Measurements from ENCODE around the gene SPIRE2.
"Not testable (repeated sequence)": the region's sequence is repeated elsewhere in the genome, so short reads cannot be mapped to it uniquely, and the experiment has no call there.

Gene SPIRE2

GRCh38 chr16:89828199-89828869 lies at the start of gene SPIRE2:
Gene SPIRE2, plus strand, starts transcription at chr16:89828475. Its CDS starts 76 bp downstream, at chr16:89828551.
- peak; percentile 48 for DNase-seq

DNA sequence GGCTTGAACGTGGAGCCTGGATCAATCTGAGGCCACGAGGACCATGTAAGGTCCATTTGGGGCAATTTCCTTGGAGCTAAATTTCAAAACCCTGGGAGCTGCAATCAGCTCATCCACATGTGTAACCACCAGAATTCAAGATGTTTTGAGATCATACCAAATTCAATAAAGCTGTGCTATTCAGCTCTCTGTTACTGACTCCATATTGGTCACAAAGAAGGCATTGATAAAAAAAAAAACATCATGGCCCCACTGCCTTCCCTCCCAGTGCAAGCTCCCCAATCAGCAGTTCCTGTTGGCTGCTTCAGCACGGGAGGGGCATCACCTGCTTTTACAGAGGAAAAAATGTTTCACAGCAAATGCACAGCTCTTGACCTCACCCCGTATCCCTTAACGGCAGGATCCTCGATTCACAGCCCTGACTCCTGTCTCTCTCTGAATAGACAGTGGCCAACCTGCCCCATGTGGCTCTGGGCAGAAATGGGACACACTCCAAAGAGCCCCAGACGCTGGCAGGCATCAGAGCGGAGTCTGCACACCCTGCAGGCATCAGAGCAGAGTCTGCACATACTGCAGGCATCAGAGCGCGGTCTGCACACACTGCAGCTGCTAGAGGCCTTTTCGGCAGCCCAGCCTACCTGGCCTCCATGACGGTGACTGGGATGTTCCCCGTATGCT lies 48.9 kb upstream of the SPIRE2 start:
- no peak for DNase-seq

- DNase-seq: no peak
Observed at GRCh38 chr16:89779909-89780305, 48.4 kb upstream of the SPIRE2 start.

GRCh38 chr16:89782489-89782888 lies 45.8 kb upstream of the SPIRE2 start:
- no peak for DNase-seq

DNA sequence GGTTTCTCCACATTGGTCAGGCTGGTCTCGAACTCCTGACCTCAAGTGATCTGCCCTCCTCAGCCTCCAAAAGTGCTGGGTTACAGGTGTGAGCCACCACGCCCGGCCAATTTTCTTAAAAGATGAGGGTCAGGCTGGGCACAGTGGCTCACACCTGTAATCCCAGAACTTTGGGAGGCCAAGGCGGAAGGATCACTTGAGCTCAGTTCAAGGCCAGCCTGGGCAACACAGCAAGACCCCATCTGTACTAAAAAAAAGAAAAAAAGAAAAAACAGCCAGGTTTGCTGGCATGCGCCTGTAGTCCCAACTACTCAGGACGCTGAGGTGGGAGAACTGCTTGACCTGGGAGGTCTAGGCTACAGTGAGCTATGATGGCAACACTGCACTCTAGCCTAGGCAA lies 44.3 kb upstream of the SPIRE2 start:
- not testable (repeated sequence) for DNase-seq

- DNase-seq: no peak
Observed at GRCh38 chr16:89784406-89784805, 43.9 kb upstream of the SPIRE2 start.

DNA sequence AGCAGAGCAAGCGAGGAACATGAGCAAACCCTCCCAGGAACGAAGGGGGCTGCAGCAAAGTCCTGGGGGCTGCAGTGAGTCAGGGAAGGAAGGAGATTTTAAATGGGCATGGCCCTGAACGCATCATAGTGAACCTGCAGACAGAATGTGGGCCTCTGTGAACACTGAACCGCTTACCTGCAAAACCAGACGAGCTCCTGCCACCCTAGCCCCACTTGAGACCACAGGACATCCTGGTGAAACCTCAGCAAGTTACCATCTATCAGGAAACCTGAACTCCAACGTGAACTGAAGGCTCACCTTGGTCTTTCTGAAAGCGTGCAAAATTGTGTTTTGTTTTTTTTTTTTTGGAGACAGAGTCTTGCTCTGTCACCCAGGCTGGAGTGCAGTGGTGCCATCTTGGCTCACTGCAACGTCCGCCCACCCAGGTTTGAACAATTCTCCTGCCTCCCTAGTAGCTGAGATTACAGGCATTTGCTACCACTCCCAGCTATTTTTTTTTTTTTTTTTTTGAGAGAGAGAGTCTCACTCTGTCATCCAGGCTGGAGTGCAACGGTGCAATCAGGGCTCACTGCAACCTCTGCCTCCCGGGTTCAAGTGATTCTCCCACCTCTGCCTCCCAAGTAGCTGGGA lies 42.6 kb upstream of the SPIRE2 start:
- DNase-seq: no peak

DNA sequence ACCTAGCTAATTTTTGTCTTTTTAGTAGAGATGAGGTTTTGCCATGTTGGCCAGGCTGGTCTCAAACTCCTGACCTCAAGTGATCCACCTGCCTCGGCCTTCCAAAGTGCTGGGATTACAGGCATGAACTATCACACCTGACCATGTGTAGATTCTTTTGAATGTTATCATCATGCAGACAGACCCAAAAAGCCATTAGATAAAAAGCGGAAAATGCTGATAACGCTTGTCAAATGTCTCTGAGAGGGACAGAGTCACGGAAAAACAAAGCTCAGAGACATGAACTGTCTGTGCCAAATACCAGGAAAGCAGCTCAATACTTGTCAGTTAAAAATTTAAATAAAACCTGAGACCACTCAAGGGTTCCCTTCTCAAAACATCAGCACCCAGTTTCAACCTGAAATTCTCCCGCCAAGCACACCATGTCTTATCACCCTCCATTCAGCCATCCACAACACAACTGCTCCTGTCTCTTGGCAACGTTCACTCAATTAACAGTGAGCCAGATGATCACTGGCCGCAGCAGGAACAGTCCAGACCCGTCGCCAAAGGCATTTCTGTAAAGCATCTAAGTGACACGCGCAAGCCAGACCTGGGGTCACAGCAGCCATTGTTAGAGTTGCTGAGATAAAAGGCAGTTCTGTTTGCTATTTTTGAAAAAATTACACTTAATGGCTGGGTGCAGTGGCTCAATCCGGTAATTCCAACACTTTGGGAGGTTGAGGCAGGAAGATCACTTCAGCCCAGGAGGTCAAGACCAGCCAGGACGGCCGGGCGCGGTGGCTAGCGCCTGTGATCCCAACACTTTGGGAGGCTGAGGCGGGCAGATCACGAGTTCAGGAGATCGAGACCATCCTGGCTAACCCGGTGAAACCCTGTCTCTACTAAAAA lies 41.6 kb upstream of the SPIRE2 start:
- no peak for DNase-seq

GRCh38 chr16:89787365-89787805 lies 40.9 kb upstream of the SPIRE2 start:
- DNase-seq: no peak

DNA sequence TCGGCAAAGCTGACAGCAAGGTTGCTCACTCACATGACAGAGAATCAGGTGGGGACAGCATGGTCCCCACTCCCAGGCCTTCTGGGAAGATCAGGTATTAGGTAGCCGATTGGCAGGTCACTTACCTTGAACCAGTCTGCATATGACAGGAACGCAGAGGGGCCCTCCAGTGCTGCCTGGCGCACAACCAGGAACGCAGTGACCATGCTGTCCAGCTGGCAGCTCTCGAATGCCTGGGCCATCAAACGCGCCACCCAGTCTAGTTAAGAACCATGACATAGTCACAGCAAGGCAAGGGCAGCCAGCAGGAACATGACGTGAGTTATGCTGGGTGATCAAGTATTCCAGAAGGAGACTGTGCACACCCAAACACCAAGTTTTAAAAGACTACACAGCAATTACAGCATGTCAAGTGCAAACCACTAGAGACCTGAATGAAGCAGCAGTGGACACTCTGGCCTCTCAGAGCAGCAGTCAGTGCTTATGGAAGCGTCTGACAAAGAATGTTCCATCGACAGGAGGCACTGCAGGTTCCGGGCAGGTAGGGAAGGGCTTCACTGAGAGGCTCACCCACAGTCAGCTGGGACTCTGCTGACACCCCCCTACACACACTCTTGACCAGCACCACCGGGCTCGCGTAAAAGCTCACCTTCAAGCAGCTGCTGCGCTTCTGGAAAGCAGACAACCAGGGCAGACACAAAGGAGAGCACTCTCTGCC lies 36.8 kb upstream of the SPIRE2 start:
- DNase-seq: no peak

- DNase-seq: peak; percentile 39
Observed at GRCh38 chr16:89793092-89793491, 35.2 kb upstream of the SPIRE2 start.

- DNase-seq: no peak
Observed at GRCh38 chr16:89793955-89794354, 34.3 kb upstream of the SPIRE2 start.

- DNase-seq: no peak
Observed at GRCh38 chr16:89795676-89796075, 32.6 kb upstream of the SPIRE2 start.

- no peak for DNase-seq
Observed at GRCh38 chr16:89796104-89796503, 32.2 kb upstream of the SPIRE2 start.

- DNase-seq: no peak
Observed at GRCh38 chr16:89798126-89798525, 30.1 kb upstream of the SPIRE2 start.

- no peak for DNase-seq
Observed at GRCh38 chr16:89798832-89799370, 29.4 kb upstream of the SPIRE2 start.

GRCh38 chr16:89801800-89802199 lies 26.5 kb upstream of the SPIRE2 start:
- DNase-seq: no peak

GRCh38 chr16:89805136-89805905 lies 23.0 kb upstream of the SPIRE2 start:
- no peak for DNase-seq

- DNase-seq: not testable (repeated sequence)
Observed at GRCh38 chr16:89806589-89807193, 21.6 kb upstream of the SPIRE2 start.

GRCh38 chr16:89808475-89808874 lies 19.8 kb upstream of the SPIRE2 start:
- DNase-seq: no peak

GRCh38 chr16:89811321-89811720 lies 17.0 kb upstream of the SPIRE2 start:
- DNase-seq: no peak

Measured in activated CD4-positive, alpha-beta T cell treated with anti-CD3 and anti-CD28 coated beads, Interleukin-2, amount 50 U/mL, for 16 hours (primary cell).